Suprapubic skin (tissue), 3 donors: Measurements from ENCODE around the gene JAK1.

Source experiments
- CTCF ChIP-seq, 2 donors: fragments of 200-600 bp in 1 of 2; fragments of 450-650 bp in 1 of 2; sonication (generic) in 1 of 2; IDR thresholded peaks; one replicate each; pipeline ENCODE4 v1.5.1; 2016 to 2019; ENCODE audit warnings: antibody characterized with exemption in 2 of 2, mild to moderate bottlenecking in 1 of 2, moderate library complexity in 1 of 2
- POLR2AphosphoS5 ChIP-seq, 3 donors: sonication (generic); formaldehyde crosslinking; IDR thresholded peaks; one replicate each; pipeline ENCODE4 v1.6.1; 2017; ENCODE audit warnings: antibody characterized with exemption in 3 of 3

DNA sequence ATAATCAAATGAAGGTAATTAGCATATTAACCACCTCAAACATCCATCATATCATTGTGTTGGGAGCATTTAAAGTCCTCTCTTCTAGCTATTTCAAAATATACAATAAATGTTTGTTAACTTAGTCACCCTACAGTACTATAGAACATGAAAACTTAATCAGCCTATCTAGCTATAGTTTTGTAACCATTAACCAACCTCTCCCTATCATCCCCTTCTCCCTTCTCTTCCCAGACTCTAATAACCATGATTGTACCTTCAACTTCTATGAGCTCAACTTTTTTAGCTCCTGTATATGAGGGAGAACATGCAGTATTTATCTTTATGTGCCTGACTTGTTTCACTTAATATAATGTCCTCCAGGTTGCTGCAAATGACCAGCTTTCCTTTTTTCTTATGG lies 167.5 kb downstream of the JAK1 start:
- no peak for TF ChIP-seq CTCF (IDR thresholded peaks at IDR 0.05)
- no peak for TF ChIP-seq POLR2AphosphoS5 (IDR thresholded peaks at IDR 0.05)
